K562 (cell line): ENCODE measurements around the gene CNIH4. TPM values are rescaled to one million over a fixed set of nuclear protein-coding genes. Genes with fewer than 3 reads are reported as not detected.

Source experiments
- CAMTA2 ChIP-seq: fragments of 250-450 bp; sonication (Bioruptor Pico); conservative IDR thresholded peaks from 2 replicates; pipeline ENCODE4 v1.5.1; 2022
- ILK ChIP-seq: fragments of 450-650 bp; IDR thresholded peaks from 2 replicates; pipeline ENCODE4 v1.6.1; 2016; ENCODE audit warnings: missing genetic modification characterization, low read depth, mild to moderate bottlenecking, missing compliant biosample characterization, moderate library complexity, borderline replicate concordance
- MIER1 ChIP-seq: fragments of 450-650 bp; IDR thresholded peaks from 2 replicates; pipeline ENCODE4 v1.6.1; 2016; ENCODE audit warnings: antibody characterized with exemption, mild to moderate bottlenecking, low read depth
- TAF15 ChIP-seq: fragments of 200-400 bp; formaldehyde crosslinking; IDR thresholded peaks from 2 replicates; pipeline ENCODE4 v1.6.1; 2017; ENCODE audit warnings: mild to moderate bottlenecking, low read depth, low read length, moderate library complexity
- TEAD4 ChIP-seq, 2 experiments: sonication (generic) in 1 of 2; formaldehyde crosslinking in 1 of 2; IDR thresholded peaks; 2 replicates each; pipeline versions ENCODE4 v1.6.1 to v1.8.0; 2012 to 2022; ENCODE audit warnings: borderline replicate concordance in 1 of 2, inconsistent platforms in 1 of 2, low read length in 1 of 2, mild to moderate bottlenecking in 1 of 2, missing genetic modification reagents in 1 of 2
- THRA ChIP-seq: fragments of 450-650 bp; IDR thresholded peaks from 2 replicates; pipeline ENCODE4 v1.6.1; 2017; ENCODE audit warnings: mild to moderate bottlenecking, moderate library complexity
- ZBTB40 ChIP-seq, 2 experiments: fragments of 450-650 bp in 1 of 2; sonication (generic) in 1 of 2; formaldehyde crosslinking in 1 of 2; IDR thresholded peaks; 2 replicates each; pipeline versions ENCODE4 v1.7.1 to v1.9.0; 2016 to 2022; ENCODE audit warnings: inconsistent platforms in 1 of 2, mild to moderate bottlenecking in 1 of 2, missing genetic modification reagents in 1 of 2
- ZC3H8 ChIP-seq: fragments of 450-650 bp; IDR thresholded peaks from 2 replicates; pipeline ENCODE4 v1.6.1; 2017
- ZNF79 ChIP-seq: fragments of 250-450 bp; sonication (Bioruptor Pico); IDR thresholded peaks from 2 replicates; pipeline ENCODE4 v1.4.0; 2020; ENCODE audit warnings: low read depth, mild to moderate bottlenecking, moderate library complexity
- polyA plus RNA-seq, 8 experiments: library from polyadenylated mRNA; depleted of rRNA in 4 of 8; stranded (reverse) in 5 of 8; unstranded in 3 of 8; fragments of >200 nt; fragmentation: Nextera tagmentation in 2 of 8; fragmentation: Illumina TruSeq in 1 of 8; extraction: Ambion mirVana in 2 of 8; extraction: Trizol in 1 of 8; gene quantifications; 2 replicates each; pipeline versions ENCODE4 v1.2.1 to v1.2.3, GENCODE V29; 2011 to 2014; ENCODE audit warnings: inconsistent platforms in 1 of 8, missing spikeins in 1 of 8
- total RNA-seq, 7 experiments: library from RNA; depleted of rRNA in 6 of 7; stranded (reverse); fragments of >200 nt in 6 of 7; fragmentation: Illumina TruSeq in 2 of 7; extraction: Trizol in 2 of 7; gene quantifications; 2 replicates each; pipeline versions ENCODE4 v1.2.1 to v1.2.3, GENCODE V29; 2011 to 2021; ENCODE audit warnings: low replicate concordance in 1 of 7

Gene CNIH4
- total and polyA plus RNA-seq, 9 of the 15 experiments (the other 6 are each of a cell fraction or from before 2014, with no cell fraction given), result 41.3 to 266 (median 61.1) TPM

- TF ChIP-seq ZBTB40 (IDR thresholded peaks at IDR 0.05) (no peak), ZBTB40 (CRISPR knock-in tag; IDR thresholded peaks at IDR 0.05) (no peak), ZC3H8 (no peak), ZNF79 (CRISPR knock-in tag) (no peak), ILK (tag) (no peak), CAMTA2 (no peak), MIER1 (no peak), TEAD4 (IDR thresholded peaks at IDR 0.05; ENCODE audit: low read length) (no peak), TEAD4 (CRISPR knock-in tag; IDR thresholded peaks at IDR 0.05; ENCODE audit: borderline replicate concordance) (no peak), THRA (no peak), TAF15 (no peak)
Measured at GRCh38 chr1:224405604-224405970, 48.9 kb downstream of the CNIH4 start (continued).
